HepG2 (cell line): ENCODE results near the gene F13B. TPM values are rescaled to one million over a fixed set of nuclear protein-coding genes. Genes with fewer than 3 reads are reported as not detected.

Source experiments
- AHDC1 ChIP-seq: sonication (generic); formaldehyde crosslinking; IDR thresholded peaks from 2 replicates; pipeline ENCODE4 v1.5.1; 2020; ENCODE audit warnings: mild to moderate bottlenecking, missing genetic modification reagents, borderline replicate concordance
- ARID4A ChIP-seq: sonication (generic); formaldehyde crosslinking; IDR thresholded peaks from 2 replicates; pipeline ENCODE4 v1.5.0; 2020; ENCODE audit warnings: mild to moderate bottlenecking, missing genetic modification reagents, borderline replicate concordance
- ATM ChIP-seq: fragments of 450-650 bp; IDR thresholded peaks from 2 replicates; pipeline ENCODE4 v1.7.1; 2017; ENCODE audit warnings: mild to moderate bottlenecking, borderline replicate concordance
- BCLAF1 ChIP-seq: fragments of 450-650 bp; IDR thresholded peaks from 2 replicates; pipeline ENCODE4 v1.6.1; 2017; ENCODE audit warnings: mild to moderate bottlenecking
- BRCA1 ChIP-seq: sonication (generic); formaldehyde crosslinking; IDR thresholded peaks from 2 replicates; pipeline ENCODE4 v1.4.0; 2020; ENCODE audit warnings: missing genetic modification reagents
- CEBPB ChIP-seq: IDR thresholded peaks from 2 replicates; pipeline ENCODE4 v1.6.1; 2011; ENCODE audit warnings: low read depth, low read length, improper control_type of control experiment, borderline replicate concordance
- ELK4 ChIP-seq: sonication (generic); formaldehyde crosslinking; IDR thresholded peaks from 2 replicates; pipeline ENCODE4 v1.9.0; 2021; ENCODE audit warnings: missing genetic modification reagents, borderline replicate concordance
- FOXA3 ChIP-seq: IDR thresholded peaks from 2 replicates; pipeline ENCODE4 v1.6.1; 2016; ENCODE audit warnings: missing genetic modification reagents, missing compliant biosample characterization
- GATA4 ChIP-seq: sonication (generic); IDR thresholded peaks from 2 replicates; pipeline ENCODE4 v1.6.1; 2016; ENCODE audit warnings: antibody characterized with exemption, low read depth, borderline replicate concordance
- NFYC ChIP-seq: IDR thresholded peaks from 2 replicates; pipeline ENCODE4 v1.6.1; 2016; ENCODE audit warnings: missing genetic modification reagents, missing compliant biosample characterization
- SRF ChIP-seq: IDR thresholded peaks from 2 replicates; pipeline ENCODE4 v1.6.1; 2011; ENCODE audit warnings: mild to moderate bottlenecking, low read depth, low read length, moderate library complexity
- ZKSCAN5 ChIP-seq: sonication (generic); formaldehyde crosslinking; IDR thresholded peaks from 2 replicates; pipeline ENCODE4 v1.5.1; 2020; ENCODE audit warnings: mild to moderate bottlenecking, missing genetic modification reagents
- ZNF17 ChIP-seq: sonication (generic); formaldehyde crosslinking; IDR thresholded peaks from 2 replicates; pipeline ENCODE4 v1.5.0; 2020; ENCODE audit warnings: mild to moderate bottlenecking, missing genetic modification reagents
- ZNF232 ChIP-seq: sonication (generic); formaldehyde crosslinking; IDR thresholded peaks from 2 replicates; pipeline ENCODE4 v1.4.0; 2020; ENCODE audit warnings: missing genetic modification reagents, borderline replicate concordance
- ZNF468 ChIP-seq: sonication (generic); formaldehyde crosslinking; IDR thresholded peaks from 2 replicates; pipeline ENCODE4 v1.8.0; 2022; ENCODE audit warnings: mild to moderate bottlenecking, moderate library complexity, missing genetic modification reagents
- ZNF558 ChIP-seq: sonication (generic); formaldehyde crosslinking; IDR thresholded peaks from 2 replicates; pipeline ENCODE4 v1.9.0; 2022; ENCODE audit warnings: mild to moderate bottlenecking, missing genetic modification reagents, borderline replicate concordance
- ZZZ3 ChIP-seq: sonication (generic); formaldehyde crosslinking; IDR thresholded peaks from 2 replicates; pipeline ENCODE4 v1.4.0; 2020; ENCODE audit warnings: missing genetic modification reagents, mild to moderate bottlenecking, borderline replicate concordance
- polyA plus RNA-seq, 8 experiments: library from polyadenylated mRNA; depleted of rRNA in 3 of 8; stranded (reverse) in 7 of 8; unstranded in 1 of 8; fragments of >200 nt; fragmentation: Illumina TruSeq in 4 of 8; extraction: Trizol in 4 of 8; gene quantifications; 2 replicates each; pipeline versions ENCODE4 v1.2.1 to v1.2.3, GENCODE V29; 2011 to 2016; ENCODE audit warnings: low read depth in 4 of 8, missing spikeins in 1 of 8, mixed read lengths in 1 of 8; ENCODE audit not compliant: insufficient read depth in 1 of 8
- total RNA-seq, 5 experiments: library from RNA; depleted of rRNA; stranded (reverse); fragments of >200 nt; fragmentation: Illumina TruSeq; extraction: Trizol; gene quantifications; 2 replicates each; pipeline ENCODE4 v1.2.3, GENCODE V29; 2016; ENCODE audit warnings: low read depth in 1 of 5

The F13B gene
- total and polyA plus RNA-seq, 2 of the 13 experiments (the other 11 are each of a cell fraction or from before 2014, with no cell fraction given) = 0.41 to 2.7 TPM

GRCh38 chr1:197067457-197067818 is 378 bp upstream of the F13B start (continued):
- no peak; the same call in 1 of the 2 replicates for TF ChIP-seq AHDC1 (CRISPR knock-in tag)
- no peak for TF ChIP-seq ZZZ3 (CRISPR knock-in tag)
- TF ChIP-seq ZNF468 (CRISPR knock-in tag) = no peak
- no peak for TF ChIP-seq NFYC
- no peak for TF ChIP-seq ELK4 (CRISPR knock-in tag)
- no peak for TF ChIP-seq ZNF232
- TF ChIP-seq ATM = no peak
- no peak for TF ChIP-seq SRF
- TF ChIP-seq BRCA1 (CRISPR knock-in tag) = no peak
- no peak for TF ChIP-seq GATA4
- TF ChIP-seq BCLAF1 = no peak
- no peak for TF ChIP-seq ZNF17
- no peak for TF ChIP-seq ZNF558 (CRISPR knock-in tag)
- TF ChIP-seq FOXA3 (CRISPR knock-in tag) = peak; percentile 64; the same call in 1 of the 2 replicates
- TF ChIP-seq ZKSCAN5 (CRISPR knock-in tag) = no peak
- TF ChIP-seq ARID4A = no peak
- peak; percentile 41; the same call in 1 of the 2 replicates for TF ChIP-seq CEBPB
